ENCODE results near the gene ARSK. TPM values are rescaled to one million over a fixed set of nuclear protein-coding genes. Genes with fewer than 3 reads are reported as not detected.

ARSK gene
- total and polyA plus RNA-seq, 10 of the 15 experiments (the other 5 are each of a cell fraction or from before 2014, with no cell fraction given), result 1.6 to 9.5 (median 5.8) TPM

DNA sequence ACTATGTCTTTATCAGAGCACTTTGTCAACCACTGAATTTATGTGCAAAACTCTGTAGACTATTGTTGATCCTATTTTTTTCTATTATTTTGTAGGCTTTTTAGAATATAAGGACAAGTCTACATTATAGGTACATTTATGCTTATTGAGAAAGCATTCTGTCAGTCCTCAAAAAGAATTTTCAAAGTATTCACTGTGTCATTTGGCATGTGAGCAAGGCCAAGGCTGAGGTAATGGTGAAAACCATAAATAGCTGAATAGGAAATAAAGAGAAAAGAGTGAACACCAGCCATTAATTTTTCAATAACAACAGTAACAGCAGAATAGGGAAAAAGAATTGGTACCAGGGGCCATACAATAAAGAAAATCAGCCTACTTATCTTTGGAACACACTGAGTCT lies 21.1 kb upstream of the ARSK start:
- no peak overlapping the region for H3K27ac ChIP-seq (ENCODE audit: control insufficient read depth, insufficient read depth)
- H3K4me3 ChIP-seq, result no peak overlapping the region
- ATAC-seq (no peak), DNase-seq (ENCODE audit: low read depth, low spot score) (no peak), FAIRE-seq (peak; percentile 61)
- ChIA-PET SMC1A (ENCODE audit: uncharacterized antibody, unreplicated experiment) (interaction anchor here (0.7 to 0.8 kb wide), 2 partner anchors 10 to 27 kb away, joined by 3 read pairs; no protein-coding TSS in a partner anchor), RAD21 (ENCODE audit: unreplicated experiment) (no interaction called here), CTCF (no interaction called here), POLR2A (no interaction called here)
- H3K4me2 ChIP-seq (ENCODE audit: control insufficient read depth, insufficient read depth), result no peak overlapping the region
- H3K27me3 ChIP-seq (replicated peaks in 1 of 2; ENCODE audit: control insufficient read depth in 2 of 2, insufficient read depth in 2 of 2, low read length in 1 of 2), result no peaks in the 10 kb centered on the region
- TF ChIP-seq KLF5 (IDR thresholded peaks at IDR 0.05; ENCODE audit: partially characterized antibody) (no peak), ZNF622 (IDR thresholded peaks at IDR 0.05) (no peak), SMARCA5 (IDR thresholded peaks at IDR 0.05) (no peak), IRF4 (IDR thresholded peaks at IDR 0.05; ENCODE audit: low read depth, low read length) (no peak), HCFC1 (IDR thresholded peaks at IDR 0.05; ENCODE audit: low read length) (no peak), SREBF1 (IDR thresholded peaks at IDR 0.05; ENCODE audit: low read length) (no peak)
- TF ChIP-seq, protein P1, sequence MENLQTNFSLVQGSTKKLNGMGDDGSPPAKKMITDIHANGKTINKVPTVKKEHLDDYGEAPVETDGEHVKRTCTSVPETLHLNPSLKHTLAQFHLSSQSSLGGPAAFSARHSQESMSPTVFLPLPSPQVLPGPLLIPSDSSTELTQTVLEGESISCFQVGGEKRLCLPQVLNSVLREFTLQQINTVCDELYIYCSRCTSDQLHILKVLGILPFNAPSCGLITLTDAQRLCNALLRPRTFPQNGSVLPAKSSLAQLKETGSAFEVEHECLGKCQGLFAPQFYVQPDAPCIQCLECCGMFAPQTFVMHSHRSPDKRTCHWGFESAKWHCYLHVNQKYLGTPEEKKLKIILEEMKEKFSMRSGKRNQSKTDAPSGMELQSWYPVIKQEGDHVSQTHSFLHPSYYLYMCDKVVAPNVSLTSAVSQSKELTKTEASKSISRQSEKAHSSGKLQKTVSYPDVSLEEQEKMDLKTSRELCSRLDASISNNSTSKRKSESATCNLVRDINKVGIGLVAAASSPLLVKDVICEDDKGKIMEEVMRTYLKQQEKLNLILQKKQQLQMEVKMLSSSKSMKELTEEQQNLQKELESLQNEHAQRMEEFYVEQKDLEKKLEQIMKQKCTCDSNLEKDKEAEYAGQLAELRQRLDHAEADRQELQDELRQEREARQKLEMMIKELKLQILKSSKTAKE (IDR thresholded peaks at IDR 0.05; ENCODE audit: low read depth, poor library complexity, severe bottlenecking), result no peak
- TF ChIP-seq, protein P2, sequence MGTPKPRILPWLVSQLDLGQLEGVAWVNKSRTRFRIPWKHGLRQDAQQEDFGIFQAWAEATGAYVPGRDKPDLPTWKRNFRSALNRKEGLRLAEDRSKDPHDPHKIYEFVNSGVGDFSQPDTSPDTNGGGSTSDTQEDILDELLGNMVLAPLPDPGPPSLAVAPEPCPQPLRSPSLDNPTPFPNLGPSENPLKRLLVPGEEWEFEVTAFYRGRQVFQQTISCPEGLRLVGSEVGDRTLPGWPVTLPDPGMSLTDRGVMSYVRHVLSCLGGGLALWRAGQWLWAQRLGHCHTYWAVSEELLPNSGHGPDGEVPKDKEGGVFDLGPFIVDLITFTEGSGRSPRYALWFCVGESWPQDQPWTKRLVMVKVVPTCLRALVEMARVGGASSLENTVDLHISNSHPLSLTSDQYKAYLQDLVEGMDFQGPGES (IDR thresholded peaks at IDR 0.05), result no peak
- TF ChIP-seq, protein P3, sequence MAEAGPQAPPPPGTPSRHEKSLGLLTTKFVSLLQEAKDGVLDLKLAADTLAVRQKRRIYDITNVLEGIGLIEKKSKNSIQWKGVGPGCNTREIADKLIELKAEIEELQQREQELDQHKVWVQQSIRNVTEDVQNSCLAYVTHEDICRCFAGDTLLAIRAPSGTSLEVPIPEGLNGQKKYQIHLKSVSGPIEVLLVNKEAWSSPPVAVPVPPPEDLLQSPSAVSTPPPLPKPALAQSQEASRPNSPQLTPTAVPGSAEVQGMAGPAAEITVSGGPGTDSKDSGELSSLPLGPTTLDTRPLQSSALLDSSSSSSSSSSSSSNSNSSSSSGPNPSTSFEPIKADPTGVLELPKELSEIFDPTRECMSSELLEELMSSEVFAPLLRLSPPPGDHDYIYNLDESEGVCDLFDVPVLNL (IDR thresholded peaks at IDR 0.05; ENCODE audit: low read depth, low read length), result no peak
- peaks cover 4% of the 10 kb centered on the region; the same call in 1 of the 2 replicates for H3K4me1 ChIP-seq (ENCODE audit: control insufficient read depth, insufficient read depth, low read length)
- H2AFZ ChIP-seq (ENCODE audit: control insufficient read depth, low read depth, low read length), result no peak overlapping the region
- H3K9me3 ChIP-seq (replicated peaks; ENCODE audit: control insufficient read depth, insufficient read depth, low read length), result no peaks in the 10 kb centered on the region
- in situ Hi-C loops (cut with MboI), result no loop called here
- H3K9ac ChIP-seq (ENCODE audit: control insufficient read depth, insufficient read depth, low read length), result no peak overlapping the region
- H4K20me1 ChIP-seq (ENCODE audit: control insufficient read depth, insufficient read depth), result no peaks in the 10 kb centered on the region
- no peaks in the 10 kb centered on the region for H3K79me2 ChIP-seq (ENCODE audit: control insufficient read depth, insufficient read depth, low read length)
- intact Hi-C loops (cut with micrococcal nuclease; ENCODE audit: unreplicated experiment), result no loop called here
- no TSS peak for BruUV-seq (replicated peaks)
- peaks cover 3 to 7% of the 10 kb centered on the region in 2 experiments; a peak in 2 of 4 replicates for H3K36me3 ChIP-seq (ENCODE audit: control insufficient read depth in 2 of 2, insufficient read depth in 2 of 2, low read length in 1 of 2)

All from GM12878 (cell line).